ENCODE data around the gene ECE1. TPM values are rescaled to one million over a fixed set of nuclear protein-coding genes. Genes with fewer than 3 reads are reported as not detected.

Gene ECE1
- total and polyA plus RNA-seq, 10 of the 15 experiments (the other 5 are each of a cell fraction or from before 2014, with no cell fraction given), result 0.97 to 81.0 (median 37.0) TPM

GRCh38 chr1:21305155-21305899 is 15.1 kb upstream of the ECE1 start (continued):
- TF ChIP-seq, protein P1, sequence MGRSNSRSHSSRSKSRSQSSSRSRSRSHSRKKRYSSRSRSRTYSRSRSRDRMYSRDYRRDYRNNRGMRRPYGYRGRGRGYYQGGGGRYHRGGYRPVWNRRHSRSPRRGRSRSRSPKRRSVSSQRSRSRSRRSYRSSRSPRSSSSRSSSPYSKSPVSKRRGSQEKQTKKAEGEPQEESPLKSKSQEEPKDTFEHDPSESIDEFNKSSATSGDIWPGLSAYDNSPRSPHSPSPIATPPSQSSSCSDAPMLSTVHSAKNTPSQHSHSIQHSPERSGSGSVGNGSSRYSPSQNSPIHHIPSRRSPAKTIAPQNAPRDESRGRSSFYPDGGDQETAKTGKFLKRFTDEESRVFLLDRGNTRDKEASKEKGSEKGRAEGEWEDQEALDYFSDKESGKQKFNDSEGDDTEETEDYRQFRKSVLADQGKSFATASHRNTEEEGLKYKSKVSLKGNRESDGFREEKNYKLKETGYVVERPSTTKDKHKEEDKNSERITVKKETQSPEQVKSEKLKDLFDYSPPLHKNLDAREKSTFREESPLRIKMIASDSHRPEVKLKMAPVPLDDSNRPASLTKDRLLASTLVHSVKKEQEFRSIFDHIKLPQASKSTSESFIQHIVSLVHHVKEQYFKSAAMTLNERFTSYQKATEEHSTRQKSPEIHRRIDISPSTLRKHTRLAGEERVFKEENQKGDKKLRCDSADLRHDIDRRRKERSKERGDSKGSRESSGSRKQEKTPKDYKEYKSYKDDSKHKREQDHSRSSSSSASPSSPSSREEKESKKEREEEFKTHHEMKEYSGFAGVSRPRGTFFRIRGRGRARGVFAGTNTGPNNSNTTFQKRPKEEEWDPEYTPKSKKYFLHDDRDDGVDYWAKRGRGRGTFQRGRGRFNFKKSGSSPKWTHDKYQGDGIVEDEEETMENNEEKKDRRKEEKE (IDR thresholded peaks at IDR 0.05), result no peak
- no peak for TF ChIP-seq BACH1 (IDR thresholded peaks at IDR 0.05; ENCODE audit: borderline replicate concordance)
- no peak for TF ChIP-seq BCL11A (IDR thresholded peaks at IDR 0.05; ENCODE audit: low read depth, low read length)
- no peak for TF ChIP-seq FOXK2 (IDR thresholded peaks at IDR 0.05)
- TF ChIP-seq, protein P2, sequence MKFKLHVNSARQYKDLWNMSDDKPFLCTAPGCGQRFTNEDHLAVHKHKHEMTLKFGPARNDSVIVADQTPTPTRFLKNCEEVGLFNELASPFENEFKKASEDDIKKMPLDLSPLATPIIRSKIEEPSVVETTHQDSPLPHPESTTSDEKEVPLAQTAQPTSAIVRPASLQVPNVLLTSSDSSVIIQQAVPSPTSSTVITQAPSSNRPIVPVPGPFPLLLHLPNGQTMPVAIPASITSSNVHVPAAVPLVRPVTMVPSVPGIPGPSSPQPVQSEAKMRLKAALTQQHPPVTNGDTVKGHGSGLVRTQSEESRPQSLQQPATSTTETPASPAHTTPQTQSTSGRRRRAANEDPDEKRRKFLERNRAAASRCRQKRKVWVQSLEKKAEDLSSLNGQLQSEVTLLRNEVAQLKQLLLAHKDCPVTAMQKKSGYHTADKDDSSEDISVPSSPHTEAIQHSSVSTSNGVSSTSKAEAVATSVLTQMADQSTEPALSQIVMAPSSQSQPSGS (IDR thresholded peaks at IDR 0.05; ENCODE audit: low read length), result no peak

GRCh38 chr1:21304488-21304887 is 14.2 kb upstream of the ECE1 start:
- no peak overlapping the region for H3K9ac ChIP-seq (ENCODE audit: control insufficient read depth, insufficient read depth, low read length)
- no peak overlapping the region for H3K27ac ChIP-seq (ENCODE audit: control insufficient read depth, insufficient read depth)
- no peaks in the 10 kb centered on the region for H3K27me3 ChIP-seq (replicated peaks in 1 of 2; ENCODE audit: control insufficient read depth in 2 of 2, insufficient read depth in 2 of 2, low read length in 1 of 2)
- WGBS (ENCODE audit: insufficient coverage, insufficient replicate concordance, low lambda C conversion rate, missing lambda C conversion rate), result 2% methylated on average over 2 of the region's 2 CpGs
- peaks cover 4% of the 10 kb centered on the region for H4K20me1 ChIP-seq (ENCODE audit: control insufficient read depth, insufficient read depth)
- H3K4me2 ChIP-seq (ENCODE audit: control insufficient read depth, insufficient read depth), result no peak overlapping the region
- intact Hi-C loops (cut with micrococcal nuclease; ENCODE audit: unreplicated experiment), result no loop called here
- no peaks in the 10 kb centered on the region for H3K9me3 ChIP-seq (replicated peaks; ENCODE audit: control insufficient read depth, insufficient read depth, low read length)
- peaks cover 0 to 2% of the 10 kb centered on the region in 2 experiments; a peak in 2 of 4 replicates for H3K36me3 ChIP-seq (ENCODE audit: control insufficient read depth in 2 of 2, insufficient read depth in 2 of 2, low read length in 1 of 2)
- no peak for TF ChIP-seq MEF2A (IDR thresholded peaks at IDR 0.05; ENCODE audit: insufficient read depth, low read depth, low read length)
- H2AFZ ChIP-seq (ENCODE audit: control insufficient read depth, low read depth, low read length), result no peak overlapping the region
- H3K4me1 ChIP-seq (ENCODE audit: control insufficient read depth, insufficient read depth, low read length), result no peaks in the 10 kb centered on the region; the same call in 1 of the 2 replicates
- ATAC-seq (no peak), FAIRE-seq (no peak), DNase-seq (ENCODE audit: low read depth, low spot score) (no peak)
- no TSS peak for BruUV-seq (replicated peaks)
- no peak overlapping the region for H3K4me3 ChIP-seq
- ChIA-PET POLR2A (no interaction called here), RAD21 (ENCODE audit: unreplicated experiment) (no interaction called here), SMC1A (ENCODE audit: uncharacterized antibody, unreplicated experiment) (no interaction called here), CTCF (interaction anchor here (1.1 kb wide), 1 partner anchor 34 kb away, joined by 4 read pairs; no protein-coding TSS in a partner anchor)
- H3K79me2 ChIP-seq (ENCODE audit: control insufficient read depth, insufficient read depth, low read length), result no peaks in the 10 kb centered on the region
- in situ Hi-C loops (cut with MboI), result no loop called here

All from GM12878 (cell line).